GM19043 (cell line): Measurements from ENCODE around the gene XPR1.
"Not testable (repeated sequence)": the region's sequence is repeated elsewhere in the genome, so short reads cannot be mapped to it uniquely, and the experiment has no call there.

Experiments used
- ATAC-seq: cut with Tn5 transposase; IDR thresholded peaks from one replicate; pipeline ENCODE4 v1.9.1; 2021; ENCODE audit warnings: low read depth; ENCODE audit not compliant: unreplicated experiment

Gene XPR1

GRCh38 chr1:180710746-180711145, 78.9 kb downstream of the XPR1 start:
- ATAC-seq, result not testable (repeated sequence)

GRCh38 chr1:180711260-180711659, 79.4 kb downstream of the XPR1 start:
- not testable (repeated sequence) for ATAC-seq

GRCh38 chr1:180720753-180721152, 88.9 kb downstream of the XPR1 start:
- ATAC-seq, result no peak

GRCh38 chr1:180722586-180722985, 90.8 kb downstream of the XPR1 start:
- ATAC-seq, result no peak

- no peak for ATAC-seq
These were observed 92.2 kb downstream of the XPR1 start for GRCh38 chr1:180724055-180724454.

GRCh38 chr1:180726024-180726423, 94.2 kb downstream of the XPR1 start:
- ATAC-seq, result not testable (repeated sequence)

GRCh38 chr1:180727751-180728150, 95.9 kb downstream of the XPR1 start:
- ATAC-seq, result not testable (repeated sequence)

GRCh38 chr1:180728472-180729106, 96.8 kb downstream of the XPR1 start:
- ATAC-seq, result no peak

- no peak for ATAC-seq
These were observed 99.3 kb downstream of the XPR1 start for GRCh38 chr1:180731131-180731530.

- ATAC-seq, result no peak
These were observed 101.0 kb downstream of the XPR1 start for GRCh38 chr1:180732866-180733265.

GRCh38 chr1:180734366-180734765, 102.5 kb downstream of the XPR1 start:
- ATAC-seq, result no peak

- ATAC-seq, result no peak
These were observed 110.8 kb downstream of the XPR1 start for GRCh38 chr1:180742663-180743062.

GRCh38 chr1:180743868-180744267, 112.0 kb downstream of the XPR1 start:
- no peak for ATAC-seq

GRCh38 chr1:180745098-180745497, 113.3 kb downstream of the XPR1 start:
- ATAC-seq, result no peak

GRCh38 chr1:180751921-180752320, 120.1 kb downstream of the XPR1 start:
- ATAC-seq, result no peak

GRCh38 chr1:180754453-180754852, 122.6 kb downstream of the XPR1 start:
- no peak for ATAC-seq

GRCh38 chr1:180757657-180758056, 125.8 kb downstream of the XPR1 start:
- no peak for ATAC-seq

- ATAC-seq, result no peak
These were observed 131.0 kb downstream of the XPR1 start for GRCh38 chr1:180762796-180763195.

GRCh38 chr1:180765151-180765550, 133.3 kb downstream of the XPR1 start:
- no peak for ATAC-seq

- ATAC-seq, result no peak
These were observed 138.1 kb downstream of the XPR1 start for GRCh38 chr1:180769889-180770288.

- no peak for ATAC-seq
These were observed 141.5 kb downstream of the XPR1 start for GRCh38 chr1:180773210-180773865.

- no peak for ATAC-seq
These were observed 144.0 kb downstream of the XPR1 start for GRCh38 chr1:180775801-180776200.
